Karpas-422 (cell line): ENCODE measurements around the gene BCHE. TPM values are rescaled to one million over a fixed set of nuclear protein-coding genes. Genes with fewer than 3 reads are reported as not detected.

Source experiments
- DNase-seq: peaks from one replicate; pipeline ENCODE4 v3.0.0-alpha.2; 2015
- H2AFZ ChIP-seq: fragments of 200-600 bp; sonication (generic); 2 replicates; pipeline ENCODE4 v1.6.1; 2014; ENCODE audit warnings: antibody characterized with exemption, low read length, mixed read lengths
- H3K27ac ChIP-seq: fragments of 200-600 bp; sonication (generic); 2 replicates; pipeline ENCODE4 v1.5.1; 2014; ENCODE audit warnings: mild to moderate bottlenecking, low read length, moderate library complexity
- H3K27me3 ChIP-seq: fragments of 200-600 bp; sonication (generic); 2 replicates; pipeline ENCODE4 v1.6.1; 2014; ENCODE audit warnings: low read length, mixed read lengths
- H3K36me3 ChIP-seq: fragments of 200-600 bp; sonication (generic); 2 replicates; pipeline ENCODE4 v1.6.1; 2014; ENCODE audit warnings: low read length, mixed read lengths; ENCODE audit not compliant: insufficient read depth
- H3K4me1 ChIP-seq: fragments of 200-600 bp; sonication (generic); 2 replicates; pipeline ENCODE4 v1.6.1; 2014; ENCODE audit warnings: mild to moderate bottlenecking, low read length, mixed read lengths
- H3K4me2 ChIP-seq: fragments of 200-600 bp; sonication (generic); 2 replicates; pipeline ENCODE4 v1.6.1; 2014; ENCODE audit warnings: low read length, low read depth, mild to moderate bottlenecking; ENCODE audit not compliant: poor library complexity, severe bottlenecking
- H3K4me3 ChIP-seq: fragments of 200-600 bp; sonication (generic); 2 replicates; pipeline ENCODE4 v1.5.1; 2014; ENCODE audit warnings: mild to moderate bottlenecking, antibody characterized with exemption, low read length, mixed read lengths
- H3K79me2 ChIP-seq: fragments of 200-600 bp; sonication (generic); 2 replicates; pipeline ENCODE4 v1.6.1; 2014; ENCODE audit warnings: mild to moderate bottlenecking, low read length, mixed read lengths
- H3K9ac ChIP-seq: fragments of 200-600 bp; sonication (generic); 2 replicates; pipeline ENCODE4 v1.6.0; 2014; ENCODE audit warnings: low read length
- H3K9me2 ChIP-seq: fragments of 200-600 bp; sonication (generic), shearing (Covaris generic); replicated peaks from 2 replicates; pipeline ENCODE4 v1.6.0; 2014; ENCODE audit warnings: mild to moderate bottlenecking, low read length, moderate library complexity; ENCODE audit not compliant: insufficient read depth
- H3K9me3 ChIP-seq: fragments of 300-700, 200-600 bp; sonication (generic); 2 replicates; pipeline ENCODE4 v1.6.1; 2014; ENCODE audit warnings: low read length, mixed read lengths
- H4K20me1 ChIP-seq: fragments of 200-600 bp; sonication (generic); 2 replicates; pipeline ENCODE4 v1.6.1; 2014; ENCODE audit warnings: mild to moderate bottlenecking, antibody characterized with exemption, low read length, low read depth; ENCODE audit not compliant: insufficient read depth
- total RNA-seq: library from RNA; depleted of rRNA; stranded (reverse); fragments of >200 nt; shearing (Covaris generic); gene quantifications from 2 replicates; pipeline ENCODE4 v1.2.3, GENCODE V29; 2014; ENCODE audit warnings: low replicate concordance

Gene BCHE
- total RNA-seq, 1 experiment from 2014 or later = 0.11 TPM

- Histone ChIP-seq H3K4me3 (no peak overlapping the region), H3K36me3 (no peaks in the 10 kb centered on the region), H3K4me1 (no peaks in the 10 kb centered on the region), H3K9ac (no peak overlapping the region), H3K4me2 (no peak overlapping the region), H4K20me1 (no peaks in the 10 kb centered on the region), H3K9me2 (no peaks in the 10 kb centered on the region), H3K9me3 (peaks cover 10% of the 10 kb centered on the region), H3K79me2 (no peaks in the 10 kb centered on the region), H3K27me3 (no peaks in the 10 kb centered on the region), H3K27ac (no peak overlapping the region), H2AFZ (no peak overlapping the region)
- DNase-seq = no peak
Measured at GRCh38 chr3:165759041-165759440, 78.2 kb downstream of the BCHE start.

GRCh38 chr3:165755571-165755970 is 81.7 kb downstream of the BCHE start:
- no peaks in the 10 kb centered on the region for H3K9me2 ChIP-seq
- H3K79me2 ChIP-seq = no peaks in the 10 kb centered on the region
- H4K20me1 ChIP-seq = no peaks in the 10 kb centered on the region
- H3K36me3 ChIP-seq = no peaks in the 10 kb centered on the region
- H3K27me3 ChIP-seq = no peaks in the 10 kb centered on the region
- H3K4me2 ChIP-seq = no peak overlapping the region
- H3K9ac ChIP-seq = no peak overlapping the region
- H3K9me3 ChIP-seq = peaks cover 16% of the 10 kb centered on the region
- no peak overlapping the region for H3K27ac ChIP-seq
- H3K4me1 ChIP-seq = no peaks in the 10 kb centered on the region
- no peak overlapping the region for H2AFZ ChIP-seq
- H3K4me3 ChIP-seq = no peak overlapping the region
- DNase-seq = no peak

DNA sequence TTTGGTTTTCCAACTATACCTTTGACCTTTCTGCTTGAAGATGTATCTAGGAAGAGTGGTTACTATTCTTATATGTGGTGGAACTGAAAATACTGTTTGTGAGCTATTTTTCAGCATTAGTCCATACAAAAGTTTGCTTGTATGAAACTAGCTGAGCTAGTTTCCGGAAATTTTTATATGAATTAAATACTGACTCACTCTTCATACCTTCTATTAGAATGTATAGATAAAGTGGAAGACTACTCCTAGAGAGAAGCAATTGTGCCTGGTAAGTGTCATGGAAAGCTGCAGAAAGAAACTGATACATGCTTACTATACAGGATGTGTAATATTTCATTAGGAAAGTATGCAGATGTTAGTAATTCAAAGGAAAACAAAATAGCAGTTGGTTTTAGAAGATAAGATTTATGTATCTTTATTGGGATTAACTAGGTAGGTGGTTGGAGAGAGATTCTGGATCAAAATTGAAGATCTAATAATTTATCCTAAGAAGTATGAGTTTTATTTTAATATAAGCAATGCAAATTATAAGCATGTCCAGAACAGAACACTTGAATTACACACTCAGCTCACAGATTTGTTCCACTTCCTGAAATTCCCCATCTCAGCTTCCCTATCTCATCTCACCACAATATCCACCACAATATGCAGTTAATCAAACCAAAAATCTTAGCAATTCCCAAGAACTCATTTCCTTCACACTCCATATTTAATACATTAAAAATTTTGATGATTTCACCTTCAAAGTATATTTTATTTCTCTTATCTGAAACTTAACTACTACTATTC is 82.8 kb downstream of the BCHE start:
- Histone ChIP-seq H3K9me3 (peaks cover 14% of the 10 kb centered on the region), H3K27ac (no peak overlapping the region), H3K9me2 (no peaks in the 10 kb centered on the region), H3K4me2 (no peak overlapping the region), H3K4me3 (no peak overlapping the region), H3K9ac (no peak overlapping the region), H3K27me3 (no peaks in the 10 kb centered on the region), H3K79me2 (no peaks in the 10 kb centered on the region), H3K4me1 (no peaks in the 10 kb centered on the region), H4K20me1 (no peaks in the 10 kb centered on the region), H2AFZ (no peak overlapping the region), H3K36me3 (no peaks in the 10 kb centered on the region)
- DNase-seq = no peak

DNA sequence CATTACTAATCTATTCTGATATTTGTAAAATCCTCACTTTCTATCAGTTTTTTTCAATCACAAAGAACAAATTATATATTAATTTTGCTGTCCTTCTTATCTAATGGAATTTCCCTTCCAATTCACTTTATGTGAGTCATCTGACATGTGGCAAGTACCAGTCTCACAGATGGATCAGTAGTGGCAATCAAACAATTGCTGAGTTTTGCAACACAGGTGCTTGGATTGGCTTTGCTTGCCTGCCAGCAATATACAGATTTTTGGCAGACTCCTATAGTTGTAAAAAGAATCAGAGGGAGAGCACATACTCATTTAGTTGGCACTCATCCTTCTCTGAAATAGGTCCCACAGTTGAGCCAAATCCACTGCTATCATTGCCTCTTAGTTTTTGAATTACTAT is 83.7 kb downstream of the BCHE start:
- peaks cover 14% of the 10 kb centered on the region for H3K9me3 ChIP-seq
- no peak overlapping the region for H3K27ac ChIP-seq
- no peaks in the 10 kb centered on the region for H3K27me3 ChIP-seq
- H3K79me2 ChIP-seq = no peaks in the 10 kb centered on the region
- no peaks in the 10 kb centered on the region for H4K20me1 ChIP-seq
- no peaks in the 10 kb centered on the region for H3K4me1 ChIP-seq
- no peaks in the 10 kb centered on the region for H3K36me3 ChIP-seq
- no peak for DNase-seq
- H3K4me3 ChIP-seq = no peak overlapping the region
- H3K4me2 ChIP-seq = no peak overlapping the region
- no peaks in the 10 kb centered on the region for H3K9me2 ChIP-seq
- no peak overlapping the region for H3K9ac ChIP-seq
- H2AFZ ChIP-seq = no peak overlapping the region

GRCh38 chr3:165751637-165752036 is 85.6 kb downstream of the BCHE start:
- Histone ChIP-seq H3K36me3 (no peaks in the 10 kb centered on the region), H2AFZ (no peak overlapping the region), H3K4me1 (no peaks in the 10 kb centered on the region), H4K20me1 (no peaks in the 10 kb centered on the region), H3K4me3 (no peak overlapping the region), H3K27ac (no peak overlapping the region), H3K79me2 (no peaks in the 10 kb centered on the region), H3K9me2 (no peaks in the 10 kb centered on the region), H3K9ac (no peak overlapping the region), H3K9me3 (peaks cover 15% of the 10 kb centered on the region), H3K27me3 (no peaks in the 10 kb centered on the region), H3K4me2 (no peak overlapping the region)
- no peak for DNase-seq

DNA sequence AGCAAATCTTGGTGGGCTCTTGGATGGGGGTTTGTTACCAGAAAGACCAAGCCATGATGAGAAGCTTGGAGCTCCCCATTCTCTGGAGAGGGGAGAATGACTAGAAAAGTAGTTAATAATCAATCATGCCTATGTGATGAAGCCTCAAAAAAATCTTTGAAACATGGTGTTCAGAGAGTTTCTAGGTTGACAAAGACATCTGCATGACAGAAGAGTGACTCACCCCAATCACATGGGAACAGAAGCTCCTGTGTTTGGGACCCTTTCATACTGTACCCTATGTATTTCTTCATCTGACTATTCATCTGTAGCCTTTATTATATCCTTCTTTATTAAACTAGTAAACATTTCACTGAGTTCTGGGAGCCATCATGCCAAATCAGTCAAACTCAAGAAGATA is 87.4 kb downstream of the BCHE start:
- H3K4me2 ChIP-seq = no peak overlapping the region
- no peak overlapping the region for H3K27ac ChIP-seq
- no peak overlapping the region for H2AFZ ChIP-seq
- no peak for DNase-seq
- H3K9me2 ChIP-seq = no peaks in the 10 kb centered on the region
- H3K4me3 ChIP-seq = no peak overlapping the region
- H3K4me1 ChIP-seq = no peaks in the 10 kb centered on the region
- no peak overlapping the region for H3K9ac ChIP-seq
- H4K20me1 ChIP-seq = no peaks in the 10 kb centered on the region
- no peaks in the 10 kb centered on the region for H3K79me2 ChIP-seq
- H3K36me3 ChIP-seq = no peaks in the 10 kb centered on the region
- H3K27me3 ChIP-seq = no peaks in the 10 kb centered on the region
- H3K9me3 ChIP-seq = peaks cover 17% of the 10 kb centered on the region

DNA sequence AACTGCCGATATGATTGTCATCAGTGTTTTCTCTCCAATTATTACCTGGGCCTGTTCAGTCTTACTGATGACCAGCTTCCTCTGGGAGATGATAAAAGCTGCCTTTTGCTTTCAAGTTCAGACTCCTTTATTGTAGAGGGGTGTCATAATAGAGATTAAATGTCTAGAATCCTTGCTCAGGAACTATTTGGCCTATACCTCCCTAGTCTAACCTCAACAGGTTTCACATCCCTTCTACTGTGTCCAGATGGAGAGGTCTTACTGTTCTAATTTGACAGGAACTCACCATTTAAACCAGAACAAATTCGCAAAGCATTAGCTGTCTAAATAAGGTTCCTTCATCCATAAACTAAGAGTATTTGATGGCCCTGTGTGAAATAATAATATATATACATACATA is 88.0 kb downstream of the BCHE start:
- Histone ChIP-seq H3K9me3 (peaks cover 17% of the 10 kb centered on the region), H3K4me1 (no peaks in the 10 kb centered on the region), H3K4me2 (no peak overlapping the region), H3K9ac (no peak overlapping the region), H3K27me3 (no peaks in the 10 kb centered on the region), H3K4me3 (no peak overlapping the region), H3K27ac (no peak overlapping the region), H2AFZ (no peak overlapping the region), H4K20me1 (no peaks in the 10 kb centered on the region), H3K36me3 (no peaks in the 10 kb centered on the region), H3K79me2 (no peaks in the 10 kb centered on the region), H3K9me2 (no peaks in the 10 kb centered on the region)
- DNase-seq = no peak

DNA sequence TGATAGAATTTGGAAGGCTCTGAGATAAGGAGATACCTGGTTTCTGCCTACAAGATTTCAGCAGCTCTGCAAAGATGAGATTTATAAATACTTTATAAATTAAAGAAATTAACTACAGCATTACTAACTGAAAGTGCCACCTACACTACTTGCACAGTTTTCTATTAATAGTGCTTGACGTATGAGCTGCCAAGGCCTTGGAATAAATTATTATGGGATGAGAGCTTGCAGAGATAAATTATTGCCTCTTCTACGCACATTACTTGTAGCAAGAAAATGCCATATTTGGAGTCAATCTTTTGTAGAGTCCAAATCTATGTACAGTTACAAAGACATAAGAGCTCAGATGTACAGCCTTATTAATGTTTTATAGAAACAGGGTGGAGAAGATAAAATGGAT is 89.1 kb downstream of the BCHE start:
- H3K27me3 ChIP-seq = no peaks in the 10 kb centered on the region
- H3K9ac ChIP-seq = no peak overlapping the region
- H3K4me1 ChIP-seq = no peaks in the 10 kb centered on the region
- no peaks in the 10 kb centered on the region for H3K36me3 ChIP-seq
- no peak for DNase-seq
- no peak overlapping the region for H3K4me2 ChIP-seq
- no peak overlapping the region for H3K27ac ChIP-seq
- no peaks in the 10 kb centered on the region for H4K20me1 ChIP-seq
- H3K9me2 ChIP-seq = no peaks in the 10 kb centered on the region
- H3K9me3 ChIP-seq = peaks cover 18% of the 10 kb centered on the region
- no peak overlapping the region for H2AFZ ChIP-seq
- no peak overlapping the region for H3K4me3 ChIP-seq
- H3K79me2 ChIP-seq = no peaks in the 10 kb centered on the region
